ENCODE measurements around the gene PEX5. TPM values are rescaled to one million over a fixed set of nuclear protein-coding genes. Genes with fewer than 3 reads are reported as not detected.
"Not testable (repeated sequence)": the region's sequence is repeated elsewhere in the genome, so short reads cannot be mapped to it uniquely, and the experiment has no call there.

The PEX5 gene
- total and polyA plus RNA-seq, 8 donors = 15.7 to 49.0 (median 23.3) TPM

DNA sequence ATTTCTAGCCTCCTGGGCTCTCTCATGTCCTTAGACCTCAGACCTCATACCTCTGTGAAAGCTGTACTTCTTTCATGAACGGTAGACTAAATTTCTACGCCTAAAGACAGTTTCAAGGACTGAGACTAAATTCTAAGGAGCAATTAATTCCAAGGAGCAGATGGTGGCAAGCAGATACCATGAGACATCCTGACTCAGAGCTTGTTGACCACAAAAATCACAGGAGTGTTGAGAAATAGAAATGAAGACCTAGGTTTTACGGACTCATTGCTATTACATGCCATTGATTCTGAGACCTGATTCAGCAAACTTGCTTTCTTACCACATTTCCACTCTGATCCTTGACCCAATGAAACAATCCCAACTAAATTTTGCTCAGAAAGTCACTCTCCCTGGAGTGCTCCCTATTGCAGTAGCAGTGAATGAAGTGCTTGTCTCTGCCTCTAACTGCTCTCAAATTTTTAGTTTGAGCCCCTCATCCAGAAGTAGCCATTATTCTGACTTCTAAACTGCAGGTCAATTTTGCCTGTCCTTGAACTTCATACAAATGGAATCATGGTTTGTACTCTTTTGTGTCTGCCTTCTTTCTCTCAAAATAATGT lies 52.0 kb downstream of the PEX5 start:
- Histone ChIP-seq H3K27me3 (no peaks in the 10 kb centered on the region), H3K4me1 (no peaks in the 10 kb centered on the region), H3K27ac (no peak overlapping the region), H3K36me3 (no peaks in the 10 kb centered on the region), H3K9me3 (peaks cover 0 to 14% (median 5%) of the 10 kb centered on the region in 4 donors), H3K4me3 (no peak overlapping the region)
- no peak for DNase-seq
- TF ChIP-seq, protein P1, sequence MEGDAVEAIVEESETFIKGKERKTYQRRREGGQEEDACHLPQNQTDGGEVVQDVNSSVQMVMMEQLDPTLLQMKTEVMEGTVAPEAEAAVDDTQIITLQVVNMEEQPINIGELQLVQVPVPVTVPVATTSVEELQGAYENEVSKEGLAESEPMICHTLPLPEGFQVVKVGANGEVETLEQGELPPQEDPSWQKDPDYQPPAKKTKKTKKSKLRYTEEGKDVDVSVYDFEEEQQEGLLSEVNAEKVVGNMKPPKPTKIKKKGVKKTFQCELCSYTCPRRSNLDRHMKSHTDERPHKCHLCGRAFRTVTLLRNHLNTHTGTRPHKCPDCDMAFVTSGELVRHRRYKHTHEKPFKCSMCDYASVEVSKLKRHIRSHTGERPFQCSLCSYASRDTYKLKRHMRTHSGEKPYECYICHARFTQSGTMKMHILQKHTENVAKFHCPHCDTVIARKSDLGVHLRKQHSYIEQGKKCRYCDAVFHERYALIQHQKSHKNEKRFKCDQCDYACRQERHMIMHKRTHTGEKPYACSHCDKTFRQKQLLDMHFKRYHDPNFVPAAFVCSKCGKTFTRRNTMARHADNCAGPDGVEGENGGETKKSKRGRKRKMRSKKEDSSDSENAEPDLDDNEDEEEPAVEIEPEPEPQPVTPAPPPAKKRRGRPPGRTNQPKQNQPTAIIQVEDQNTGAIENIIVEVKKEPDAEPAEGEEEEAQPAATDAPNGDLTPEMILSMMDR (IDR thresholded peaks at IDR 0.05) = no peak
- TF ChIP-seq EP300 (IDR thresholded peaks at IDR 0.05) = no peak
- no peak for TF ChIP-seq POLR2AphosphoS5 (IDR thresholded peaks at IDR 0.05)
- 82 to 88% (median 86%) methylated on average over 3 of the region's 3 CpGs for WGBS, 5 donors
- intact Hi-C loops (cut with DNase I; ENCODE audit: low total_unique reads) = no loop called here

DNA sequence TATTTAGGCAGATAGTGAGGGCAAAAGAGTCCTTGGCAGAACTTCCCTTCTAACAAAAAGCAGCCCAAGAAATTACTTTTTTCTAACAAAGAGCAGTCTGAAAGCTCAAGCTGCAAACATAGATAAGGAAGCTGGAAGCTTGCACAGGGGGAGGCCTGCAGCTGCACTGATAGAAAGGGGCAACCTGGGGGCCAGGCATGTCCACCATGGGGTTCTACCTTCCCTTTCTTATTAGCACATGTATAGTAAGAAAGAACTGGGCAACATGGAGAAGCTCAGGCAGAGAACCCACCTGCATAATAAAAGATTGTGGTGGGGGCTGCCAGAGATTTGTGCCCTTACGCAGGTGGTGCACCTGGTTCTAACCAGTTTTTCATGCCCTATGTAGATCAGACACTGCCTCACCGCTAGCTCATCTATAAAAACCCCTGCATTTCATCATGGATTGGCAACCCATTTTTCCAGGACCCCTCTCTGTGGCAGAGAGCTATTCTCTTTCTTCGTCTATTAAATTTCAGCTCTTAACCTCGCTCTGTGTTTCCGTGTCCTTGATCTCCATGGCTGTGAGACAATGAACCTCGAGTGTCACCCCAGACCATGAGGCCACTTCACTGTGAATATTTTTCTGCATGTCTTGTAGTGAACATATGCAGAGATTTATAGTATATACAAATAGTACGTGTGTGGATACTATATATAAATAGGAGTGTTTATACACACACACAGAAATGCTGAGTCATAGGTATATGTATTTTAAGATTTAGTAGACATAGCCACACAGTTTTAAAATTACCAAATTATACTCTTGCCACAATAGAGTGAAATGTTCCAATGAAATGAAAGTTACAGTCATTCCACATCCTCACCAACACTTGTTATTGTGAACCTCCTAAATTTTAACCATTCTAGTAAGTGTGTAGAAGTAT lies 53.0 kb downstream of the PEX5 start:
- no peaks in the 10 kb centered on the region for H3K27me3 ChIP-seq
- TF ChIP-seq EP300 (IDR thresholded peaks at IDR 0.05) (no peak), POLR2A (IDR thresholded peaks at IDR 0.05) (no peak), POLR2AphosphoS5 (IDR thresholded peaks at IDR 0.05) (no peak)
- TF ChIP-seq, protein P1 (IDR thresholded peaks at IDR 0.05) = no peak
- no peak for DNase-seq
- H3K4me3 ChIP-seq = no peak overlapping the region
- no peaks in the 10 kb centered on the region for H3K4me1 ChIP-seq
- H3K27ac ChIP-seq = no peak overlapping the region
- 70 to 79% (median 75%) methylated on average over 7 of the region's 7 CpGs for WGBS, 5 donors
- intact Hi-C loops (cut with DNase I; ENCODE audit: low total_unique reads) = no loop called here
- H3K9me3 ChIP-seq = peaks cover 0 to 14% (median 6%) of the 10 kb centered on the region in 4 donors
- no peaks in the 10 kb centered on the region for H3K36me3 ChIP-seq

DNA sequence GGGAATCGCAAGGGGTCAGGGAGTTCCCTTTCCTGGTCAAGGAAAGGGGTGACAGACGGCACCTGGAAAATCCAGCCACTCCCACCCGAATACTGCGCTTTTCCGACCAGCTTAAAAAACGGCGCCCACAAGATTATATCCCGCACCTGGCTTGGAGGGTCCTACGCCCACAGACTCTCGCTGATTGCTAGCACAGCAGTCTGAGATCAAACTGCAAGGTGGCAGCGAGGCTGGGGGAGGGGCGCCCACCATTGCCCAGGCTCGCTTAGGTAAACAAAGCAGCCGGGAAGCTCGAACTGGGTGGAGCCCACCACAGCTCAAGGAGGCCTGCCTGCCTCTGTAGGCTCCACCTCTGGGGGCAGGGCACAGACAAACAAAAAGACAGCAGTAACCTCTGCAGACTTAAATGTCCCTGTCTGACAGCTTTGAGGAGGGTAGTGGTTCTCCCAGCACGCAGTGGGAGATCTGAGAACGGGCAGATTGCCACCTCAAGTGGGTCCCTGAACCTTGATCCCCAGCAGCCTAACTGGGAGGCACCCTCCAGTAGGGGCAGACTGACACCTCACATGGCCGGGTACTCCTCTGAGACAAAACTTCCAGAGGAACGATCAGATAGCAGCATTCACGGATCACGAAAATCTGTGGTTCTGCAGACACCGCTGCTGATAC lies 62.0 kb downstream of the PEX5 start:
- 80 to 95% (median 92%) methylated on average over 9 to 22 of the region's 22 CpGs for WGBS, 5 donors
- H3K36me3 ChIP-seq; H3K4me3 ChIP-seq; H3K27ac ChIP-seq; H3K27me3 ChIP-seq; H3K4me1 ChIP-seq; intact Hi-C loops (cut with DNase I; ENCODE audit: low total_unique reads); DNase-seq: not testable (repeated sequence)
- H3K9me3 ChIP-seq = peaks cover 0 to 28% (median 10%) of the 10 kb centered on the region in 4 donors

DNA sequence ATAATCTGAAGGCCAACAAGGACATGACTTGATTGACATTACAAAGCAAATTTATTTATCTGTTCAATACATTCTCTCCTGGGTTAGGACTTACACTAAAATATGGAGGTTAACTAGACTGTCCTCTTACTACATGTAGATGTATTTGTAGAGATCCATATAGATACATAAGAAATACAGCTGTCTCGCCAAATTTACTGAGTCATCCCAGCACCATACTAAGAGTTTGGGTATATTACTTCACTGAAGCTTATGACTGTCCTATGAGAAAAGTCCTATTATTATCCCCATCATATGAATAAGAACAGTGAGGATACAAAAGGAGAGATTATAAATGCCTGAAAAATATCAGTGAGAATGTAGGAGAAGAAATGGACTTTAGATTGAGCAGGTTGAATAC lies 69.6 kb downstream of the PEX5 start:
- WGBS, 5 donors = 86 to 93% (median 91%) methylated on average over 1 of the region's 1 CpG
- no peak overlapping the region for H3K4me3 ChIP-seq
- H3K27me3 ChIP-seq = no peaks in the 10 kb centered on the region
- no peaks in the 10 kb centered on the region for H3K9me3 ChIP-seq
- TF ChIP-seq POLR2AphosphoS5 (IDR thresholded peaks at IDR 0.05) (no peak), POLR2A (IDR thresholded peaks at IDR 0.05) (no peak)
- intact Hi-C loops (cut with DNase I; ENCODE audit: low total_unique reads) = no loop called here
- H3K36me3 ChIP-seq = no peaks in the 10 kb centered on the region
- no peaks in the 10 kb centered on the region for H3K4me1 ChIP-seq
- no peak for DNase-seq
- no peak overlapping the region for H3K27ac ChIP-seq

Other genes starting within 250 kb of the PEX5 start
- gene RNU7-1, start 245.9 kb upstream of the PEX5 start, total RNA-seq = not detected
- not detected for gene RNU7-1, start 245.9 kb upstream of the PEX5 start, polyA plus RNA-seq
- gene C12orf57, start 245.7 kb upstream of the PEX5 start, total RNA-seq = 100 to 1,000 TPM; 155 to 453 (median 306) TPM
- 100 to 1,000 TPM; 418 to 621 (median 443) TPM for gene C12orf57, start 245.7 kb upstream of the PEX5 start, polyA plus RNA-seq
- 10 to 100 TPM; 11.2 to 36.6 (median 28.0) TPM for gene PTPN6, start 238.3 kb upstream of the PEX5 start, total RNA-seq
- 10 to 100 TPM; 40.6 to 51.2 (median 41.2) TPM for gene PTPN6, start 238.3 kb upstream of the PEX5 start, polyA plus RNA-seq
- 100 to 1,000 TPM in 4 of 5 donors, 10 to 100 TPM in 1; 49.2 to 441 (median 150) TPM for gene PHB2, start 219.0 kb upstream of the PEX5 start, total RNA-seq
- gene PHB2, start 219.0 kb upstream of the PEX5 start, polyA plus RNA-seq = 100 to 1,000 TPM; 150 to 179 (median 154) TPM
- gene EMG1, start 218.8 kb upstream of the PEX5 start, total RNA-seq = 10 to 100 TPM in 3 of 5 donors, 1 to 10 TPM in 2; 1.2 to 86.6 (median 25.2) TPM
- 10 to 100 TPM; 19.3 to 22.7 (median 21.7) TPM for gene EMG1, start 218.8 kb upstream of the PEX5 start, polyA plus RNA-seq
- gene LPCAT3, start 171.2 kb upstream of the PEX5 start, total RNA-seq = 100 to 1,000 TPM in 1 of 5 donors, 10 to 100 TPM in 4; 40.3 to 116 (median 57.4) TPM
- gene LPCAT3, start 171.2 kb upstream of the PEX5 start, polyA plus RNA-seq = 10 to 100 TPM; 15.0 to 35.6 (median 31.9) TPM
- gene C1S, start 129.0 kb upstream of the PEX5 start, total RNA-seq = 100 to 1,000 TPM; 168 to 404 (median 234) TPM
- gene C1S, start 129.0 kb upstream of the PEX5 start, polyA plus RNA-seq = 100 to 1,000 TPM in 1 of 3 donors, 10 to 100 TPM in 2; 61.6 to 161 (median 98.4) TPM
- 100 to 1,000 TPM; 111 to 312 (median 139) TPM for gene C1R, start 97.2 kb upstream of the PEX5 start, total RNA-seq
- gene C1R, start 97.2 kb upstream of the PEX5 start, polyA plus RNA-seq = 100 to 1,000 TPM in 1 of 3 donors, 10 to 100 TPM in 2; 68.9 to 216 (median 84.2) TPM
- 100 to 1,000 TPM in 2 of 5 donors, 10 to 100 TPM in 3; 40.2 to 121 (median 73.3) TPM for gene C1RL, start 80.5 kb upstream of the PEX5 start, total RNA-seq
- 10 to 100 TPM; 18.6 to 43.9 (median 25.1) TPM for gene C1RL, start 80.5 kb upstream of the PEX5 start, polyA plus RNA-seq
- not detected for gene RBP5, start 60.8 kb upstream of the PEX5 start, total RNA-seq
- 1 to 10 TPM; 3.3 to 5.3 (median 5.0) TPM for gene RBP5, start 60.8 kb upstream of the PEX5 start, polyA plus RNA-seq
- gene CLSTN3, start 59.3 kb upstream of the PEX5 start, total RNA-seq = 100 to 1,000 TPM in 2 of 5 donors, 10 to 100 TPM in 2, 1 to 10 TPM in 1; 8.5 to 149 (median 83.2) TPM
- gene CLSTN3, start 59.3 kb upstream of the PEX5 start, polyA plus RNA-seq = 1 to 10 TPM; 2.4 to 7.8 (median 4.0) TPM
- gene ACSM4, start 114.4 kb downstream of the PEX5 start, total RNA-seq = not detected
- not detected for gene ACSM4, start 114.4 kb downstream of the PEX5 start, polyA plus RNA-seq